Hair follicular keratinocyte (primary cell): ENCODE results near the gene ZXDA. TPM values are rescaled to one million over a fixed set of nuclear protein-coding genes. Genes with fewer than 3 reads are reported as not detected.

Experiments
- total RNA-seq: library from RNA; depleted of rRNA; stranded (reverse); fragments of >200 nt; gene quantifications from 2 replicates; pipeline ENCODE4 v1.2.3, GENCODE V29; 2015

ZXDA gene, protein sequence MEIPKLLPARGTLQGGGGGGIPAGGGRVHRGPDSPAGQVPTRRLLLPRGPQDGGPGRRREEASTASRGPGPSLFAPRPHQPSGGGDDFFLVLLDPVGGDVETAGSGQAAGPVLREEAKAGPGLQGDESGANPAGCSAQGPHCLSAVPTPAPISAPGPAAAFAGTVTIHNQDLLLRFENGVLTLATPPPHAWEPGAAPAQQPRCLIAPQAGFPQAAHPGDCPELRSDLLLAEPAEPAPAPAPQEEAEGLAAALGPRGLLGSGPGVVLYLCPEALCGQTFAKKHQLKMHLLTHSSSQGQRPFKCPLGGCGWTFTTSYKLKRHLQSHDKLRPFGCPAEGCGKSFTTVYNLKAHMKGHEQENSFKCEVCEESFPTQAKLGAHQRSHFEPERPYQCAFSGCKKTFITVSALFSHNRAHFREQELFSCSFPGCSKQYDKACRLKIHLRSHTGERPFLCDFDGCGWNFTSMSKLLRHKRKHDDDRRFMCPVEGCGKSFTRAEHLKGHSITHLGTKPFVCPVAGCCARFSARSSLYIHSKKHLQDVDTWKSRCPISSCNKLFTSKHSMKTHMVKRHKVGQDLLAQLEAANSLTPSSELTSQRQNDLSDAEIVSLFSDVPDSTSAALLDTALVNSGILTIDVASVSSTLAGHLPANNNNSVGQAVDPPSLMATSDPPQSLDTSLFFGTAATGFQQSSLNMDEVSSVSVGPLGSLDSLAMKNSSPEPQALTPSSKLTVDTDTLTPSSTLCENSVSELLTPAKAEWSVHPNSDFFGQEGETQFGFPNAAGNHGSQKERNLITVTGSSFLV
- 1.4 and 3.6 TPM in 2 replicates for total RNA-seq

GRCh38 chrX:57910287-57910912 is at the start of gene ZXDA:
ZXDA (minus strand) TSS chrX:57910458; CDS start chrX:57910420, 38 bp downstream.

Other genes starting within 250 kb of the ZXDA start
- not detected in 2 replicates for gene NLRP2B, start 230.2 kb downstream of the ZXDA start, total RNA-seq